CD4-positive, alpha-beta T cell treated with Interleukin-17A for 4 hours (primary cell): Measurements from ENCODE around the gene USP19.

Experiments used
- DNase-seq: peaks from one replicate; pipeline ENCODE4 v3.0.0-alpha.2; 2020; ENCODE audit warnings: mixed read lengths

USP19 gene

GRCh38 chr3:49098429-49098828 is 22.2 kb downstream of the USP19 start:
- DNase-seq, result no peak

- DNase-seq, result peak; percentile 95
Measured at GRCh38 chr3:49093853-49094767, 26.5 kb downstream of the USP19 start, which contains the start of gene QRICH1. Gene QRICH1, minus strand, starts transcription at chr3:49094071. Its CDS starts 17,054 bp downstream, at chr3:49077017.

DNA sequence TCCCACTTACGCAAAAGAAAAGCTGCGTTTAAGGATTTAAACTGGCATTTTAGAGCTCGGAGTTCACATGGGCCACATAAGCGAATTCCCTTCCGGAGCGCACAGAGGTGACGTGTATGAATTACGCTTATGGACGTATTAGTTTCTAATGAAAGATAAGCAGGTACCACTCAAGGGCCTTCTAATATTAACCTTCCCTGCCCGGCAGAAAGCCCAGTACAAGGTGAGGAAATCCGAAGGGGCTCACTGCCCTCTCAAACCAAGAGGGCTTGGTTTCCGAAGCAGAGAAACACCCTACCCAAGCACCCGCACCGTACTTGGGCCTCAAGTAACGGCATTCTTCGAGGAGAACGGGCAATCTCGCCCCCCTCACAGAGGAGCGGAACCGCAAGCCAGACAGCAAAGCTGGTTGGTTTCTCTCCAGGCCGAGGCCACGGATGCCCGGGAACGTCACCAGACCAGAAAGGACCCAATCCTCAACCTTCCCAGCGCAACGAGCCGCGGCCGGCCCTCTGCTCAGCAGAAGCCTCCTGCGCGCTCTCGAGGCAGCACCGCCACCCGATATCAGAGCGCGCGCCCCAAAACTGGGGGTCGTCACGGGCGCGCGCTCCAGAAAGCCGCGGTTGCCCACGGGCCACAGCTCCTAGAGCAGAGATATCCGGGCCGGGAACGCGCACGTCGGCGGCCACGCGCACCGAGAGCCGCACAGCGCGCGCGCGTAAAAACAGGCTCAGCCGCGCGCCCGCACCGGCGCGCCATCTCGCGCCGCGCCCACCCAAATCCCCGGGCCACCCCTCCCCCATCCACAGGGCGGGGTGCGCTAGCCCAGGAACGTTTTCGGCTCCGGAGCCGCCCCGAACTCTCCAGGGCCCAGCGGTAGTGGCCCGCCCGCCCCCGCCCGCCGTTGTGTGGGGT is 27.4 kb downstream of the USP19 start:
- DNase-seq, result peak; percentile 84

DNA sequence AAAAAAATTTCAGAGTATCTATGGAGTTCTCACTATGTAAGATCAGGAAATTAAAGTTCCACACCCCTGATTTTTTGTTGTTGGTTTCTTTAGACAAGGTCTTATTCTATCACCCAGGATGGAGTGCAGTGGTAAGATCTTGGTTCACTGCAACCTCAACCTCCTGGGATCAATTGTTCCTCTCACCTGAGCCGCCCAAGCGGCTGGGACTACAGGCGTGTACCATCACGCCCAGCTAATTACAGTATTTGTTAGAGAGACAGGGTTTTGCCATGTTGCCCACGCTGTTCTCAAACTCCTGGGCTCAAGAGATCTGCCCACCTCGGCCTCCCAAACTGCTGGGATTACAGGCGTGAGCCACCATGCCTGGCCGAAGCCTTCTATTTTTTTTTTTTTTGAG is 39.2 kb downstream of the USP19 start:
- DNase-seq, result no peak

DNA sequence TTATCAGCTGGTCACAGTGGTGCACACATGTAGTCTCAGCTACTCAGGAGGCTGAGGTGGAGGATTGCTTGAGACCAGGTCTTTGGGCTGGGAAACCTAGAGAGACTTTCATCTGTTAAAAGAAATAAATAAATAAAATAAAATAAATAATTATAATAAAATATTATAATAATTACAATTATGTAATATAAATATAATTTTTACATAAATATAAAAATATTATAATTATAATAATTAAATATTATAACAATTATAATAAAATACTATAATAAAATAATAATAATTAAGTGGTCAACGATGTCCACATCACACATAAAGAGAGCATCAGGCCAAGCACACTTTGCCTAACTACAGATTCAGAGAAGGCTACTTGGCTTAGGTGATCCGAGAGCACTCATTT is 41.4 kb downstream of the USP19 start:
- DNase-seq, result no peak

GRCh38 chr3:49076646-49077045 is 44.0 kb downstream of the USP19 start:
- DNase-seq, result no peak

- no peak for DNase-seq
Measured at GRCh38 chr3:49076116-49076515, 44.5 kb downstream of the USP19 start.
